NCI-H226 (cell line): Measurements from ENCODE around the gene NAA20.

ENCODE experiments used
- DNase-seq: peaks from one replicate; pipeline ENCODE4 v3.0.0-alpha.2; 2015

The NAA20 gene

GRCh38 chr20:20020908-20021307 is 3.7 kb downstream of the NAA20 start:
- no peak for DNase-seq

GRCh38 chr20:20021835-20022234 is 4.7 kb downstream of the NAA20 start:
- no peak for DNase-seq

- DNase-seq = no peak
Observed at GRCh38 chr20:20022498-20022897, 5.3 kb downstream of the NAA20 start.

- no peak for DNase-seq
Observed at GRCh38 chr20:20023395-20023794, 6.2 kb downstream of the NAA20 start.

GRCh38 chr20:20024942-20025341 is 7.8 kb downstream of the NAA20 start:
- DNase-seq = peak; percentile 36

GRCh38 chr20:20027284-20027683 is 10.1 kb downstream of the NAA20 start:
- DNase-seq = no peak

GRCh38 chr20:20031790-20032189 is 14.6 kb downstream of the NAA20 start:
- DNase-seq = no peak

- DNase-seq = no peak
Observed at GRCh38 chr20:20034486-20034885, 17.3 kb downstream of the NAA20 start.

GRCh38 chr20:20036756-20037155 is 19.6 kb downstream of the NAA20 start:
- no peak for DNase-seq

- DNase-seq = no peak
Observed at GRCh38 chr20:20037960-20038359, 20.8 kb downstream of the NAA20 start.

- no peak for DNase-seq
Observed at GRCh38 chr20:20038586-20038985, 21.4 kb downstream of the NAA20 start.

GRCh38 chr20:20039752-20040387 is 22.7 kb downstream of the NAA20 start:
- DNase-seq = no peak

- no peak for DNase-seq
Observed at GRCh38 chr20:20051767-20052073, 34.6 kb downstream of the NAA20 start.

- peak; percentile 93 for DNase-seq
Observed at GRCh38 chr20:20052074-20052970, 35.2 kb downstream of the NAA20 start, which contains the start of the genes CFAP61 and CRNKL1. Gene CFAP61 (plus strand): TSS chr20:20052532. CDS start chr20:20056654, 4,122 bp downstream. Gene CRNKL1 (minus strand): TSS chr20:20052466. CDS start chr20:20052342, 124 bp downstream.

GRCh38 chr20:20060234-20060998 is 43.3 kb downstream of the NAA20 start:
- no peak for DNase-seq

- no peak for DNase-seq
Observed at GRCh38 chr20:20063941-20064702, 47.0 kb downstream of the NAA20 start.

GRCh38 chr20:20065361-20065760 is 48.2 kb downstream of the NAA20 start:
- DNase-seq = no peak

GRCh38 chr20:20070871-20071726 is 53.9 kb downstream of the NAA20 start:
- no peak for DNase-seq

- DNase-seq = no peak
Observed at GRCh38 chr20:20073801-20074371, 56.7 kb downstream of the NAA20 start.

GRCh38 chr20:20075032-20075431 is 57.9 kb downstream of the NAA20 start:
- DNase-seq = no peak
